K562 (cell line): ENCODE data around the gene ANXA7.

Experiments used
- CTCF ChIP-seq, 3 experiments: IDR thresholded peaks in 2 of 3; conservative IDR thresholded peaks in 1 of 3; 2 replicates each; pipeline ENCODE4 v1.5.1; 2011 to 2012; ENCODE audit warnings: low read length in 3 of 3, mild to moderate bottlenecking in 3 of 3, control low read depth in 2 of 3, improper control_type of control experiment in 1 of 3, inconsistent platforms in 1 of 3, low read depth in 1 of 3, mixed read lengths in 1 of 3, moderate library complexity in 1 of 3; ENCODE audit not compliant: insufficient read depth in 2 of 3
- EZH2 ChIP-seq: IDR thresholded peaks from 2 replicates; pipeline ENCODE4 v1.6.1; 2012; ENCODE audit warnings: low read depth, mild to moderate bottlenecking, inconsistent platforms, low read length, borderline replicate concordance
- ZNF146 ChIP-seq: IDR thresholded peaks from one replicate; pipeline ENCODE4 v1.6.1; 2018; ENCODE audit warnings: missing compliant biosample characterization; ENCODE audit not compliant: unreplicated experiment
- TF ChIP-seq, protein P1 (sequence below): sonication (generic); formaldehyde crosslinking; IDR thresholded peaks from 2 replicates; pipeline ENCODE4 v1.9.0; 2022; ENCODE audit warnings: mild to moderate bottlenecking, missing genetic modification reagents

DNA sequence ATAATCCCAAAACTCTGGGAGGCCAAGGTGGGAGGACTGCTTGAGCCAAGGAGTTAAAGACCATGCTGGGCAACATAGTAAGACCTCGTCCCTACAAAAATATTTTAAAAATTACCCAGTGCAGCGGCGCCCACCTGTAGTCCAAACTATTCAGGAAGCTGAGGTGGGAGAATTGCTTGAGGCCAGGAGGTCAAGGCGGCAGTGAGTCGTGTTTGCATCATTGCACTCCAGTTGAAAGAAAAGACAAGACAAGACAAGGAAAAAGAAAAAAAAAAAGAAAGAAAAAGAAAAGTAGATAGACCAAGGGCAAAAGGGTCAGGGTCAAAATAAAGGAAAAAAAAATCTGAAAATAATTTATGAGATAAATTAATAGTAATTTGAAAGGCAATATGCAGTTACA, 5.8 kb downstream of the ANXA7 start:
- no peak for TF ChIP-seq ZNF146
- TF ChIP-seq EZH2: no peak
- no peak for TF ChIP-seq CTCF (IDR thresholded peaks at IDR 0.05 in 2 of 3, conservative IDR thresholded peaks at IDR 0.05 in 1 of 3; ENCODE audit: insufficient read depth in 2 of 3, low read depth in 1 of 3, low read length in 3 of 3)
- TF ChIP-seq, protein P1, sequence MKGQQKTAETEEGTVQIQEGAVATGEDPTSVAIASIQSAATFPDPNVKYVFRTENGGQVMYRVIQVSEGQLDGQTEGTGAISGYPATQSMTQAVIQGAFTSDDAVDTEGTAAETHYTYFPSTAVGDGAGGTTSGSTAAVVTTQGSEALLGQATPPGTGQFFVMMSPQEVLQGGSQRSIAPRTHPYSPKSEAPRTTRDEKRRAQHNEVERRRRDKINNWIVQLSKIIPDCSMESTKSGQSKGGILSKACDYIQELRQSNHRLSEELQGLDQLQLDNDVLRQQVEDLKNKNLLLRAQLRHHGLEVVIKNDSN (CRISPR knock-in tag): no peak
